WTC11 (cell line): ENCODE measurements around the gene MAML3.

Experiments used
- CREB1 ChIP-seq: sonication (generic); formaldehyde crosslinking; IDR thresholded peaks from 2 replicates; pipeline ENCODE4 v1.8.0; 2023; ENCODE audit warnings: mild to moderate bottlenecking, missing genetic modification reagents
- ESRRA ChIP-seq: sonication (generic); formaldehyde crosslinking; IDR thresholded peaks from 2 replicates; pipeline ENCODE4 v1.8.1; 2022; ENCODE audit warnings: mild to moderate bottlenecking, missing genetic modification reagents, borderline replicate concordance
- HMGXB4 ChIP-seq: sonication (generic); formaldehyde crosslinking; IDR thresholded peaks from 2 replicates; pipeline ENCODE4 v1.8.1; 2023; ENCODE audit warnings: mild to moderate bottlenecking, moderate library complexity, missing genetic modification reagents
- JUN ChIP-seq: sonication (generic); formaldehyde crosslinking; IDR thresholded peaks from 2 replicates; pipeline ENCODE4 v1.8.0; 2023; ENCODE audit warnings: mild to moderate bottlenecking, missing genetic modification reagents
- SMAD3 ChIP-seq: sonication (generic); formaldehyde crosslinking; IDR thresholded peaks from 2 replicates; pipeline ENCODE4 v1.8.0; 2022; ENCODE audit warnings: missing genetic modification reagents, mild to moderate bottlenecking, borderline replicate concordance
- ZNF423 ChIP-seq: fragments of 250-450 bp; sonication (Bioruptor Pico); IDR thresholded peaks from 2 replicates; pipeline ENCODE4 v2.1.2; 2022; ENCODE audit warnings: mild to moderate bottlenecking, moderate library complexity
- TF ChIP-seq, protein P1 (sequence below): sonication (generic); formaldehyde crosslinking; IDR thresholded peaks from 2 replicates; pipeline ENCODE4 v1.8.1; 2023; ENCODE audit warnings: mild to moderate bottlenecking, missing genetic modification reagents
- TF ChIP-seq, protein P2 (sequence below): fragments of 200-600 bp; IDR thresholded peaks from 2 replicates; pipeline ENCODE4 v1.8.0; 2022; ENCODE audit warnings: antibody characterized with exemption
- TF ChIP-seq, protein P3 (sequence below): fragments of 250-450 bp; sonication (Bioruptor Pico); conservative IDR thresholded peaks from 2 replicates; pipeline ENCODE4 v1.9.0; 2021; ENCODE audit warnings: mild to moderate bottlenecking
- TF ChIP-seq, protein P4 (sequence below): sonication (generic); formaldehyde crosslinking; IDR thresholded peaks from 2 replicates; pipeline ENCODE4 v1.8.1; 2023; ENCODE audit warnings: mild to moderate bottlenecking, missing genetic modification reagents, moderate library complexity

GRCh38 chr4:139910106-139910505, 243.9 kb downstream of the MAML3 start:
- TF ChIP-seq, protein P1, sequence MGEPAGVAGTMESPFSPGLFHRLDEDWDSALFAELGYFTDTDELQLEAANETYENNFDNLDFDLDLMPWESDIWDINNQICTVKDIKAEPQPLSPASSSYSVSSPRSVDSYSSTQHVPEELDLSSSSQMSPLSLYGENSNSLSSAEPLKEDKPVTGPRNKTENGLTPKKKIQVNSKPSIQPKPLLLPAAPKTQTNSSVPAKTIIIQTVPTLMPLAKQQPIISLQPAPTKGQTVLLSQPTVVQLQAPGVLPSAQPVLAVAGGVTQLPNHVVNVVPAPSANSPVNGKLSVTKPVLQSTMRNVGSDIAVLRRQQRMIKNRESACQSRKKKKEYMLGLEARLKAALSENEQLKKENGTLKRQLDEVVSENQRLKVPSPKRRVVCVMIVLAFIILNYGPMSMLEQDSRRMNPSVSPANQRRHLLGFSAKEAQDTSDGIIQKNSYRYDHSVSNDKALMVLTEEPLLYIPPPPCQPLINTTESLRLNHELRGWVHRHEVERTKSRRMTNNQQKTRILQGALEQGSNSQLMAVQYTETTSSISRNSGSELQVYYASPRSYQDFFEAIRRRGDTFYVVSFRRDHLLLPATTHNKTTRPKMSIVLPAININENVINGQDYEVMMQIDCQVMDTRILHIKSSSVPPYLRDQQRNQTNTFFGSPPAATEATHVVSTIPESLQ (CRISPR knock-in tag), result no peak
- TF ChIP-seq, protein P2, sequence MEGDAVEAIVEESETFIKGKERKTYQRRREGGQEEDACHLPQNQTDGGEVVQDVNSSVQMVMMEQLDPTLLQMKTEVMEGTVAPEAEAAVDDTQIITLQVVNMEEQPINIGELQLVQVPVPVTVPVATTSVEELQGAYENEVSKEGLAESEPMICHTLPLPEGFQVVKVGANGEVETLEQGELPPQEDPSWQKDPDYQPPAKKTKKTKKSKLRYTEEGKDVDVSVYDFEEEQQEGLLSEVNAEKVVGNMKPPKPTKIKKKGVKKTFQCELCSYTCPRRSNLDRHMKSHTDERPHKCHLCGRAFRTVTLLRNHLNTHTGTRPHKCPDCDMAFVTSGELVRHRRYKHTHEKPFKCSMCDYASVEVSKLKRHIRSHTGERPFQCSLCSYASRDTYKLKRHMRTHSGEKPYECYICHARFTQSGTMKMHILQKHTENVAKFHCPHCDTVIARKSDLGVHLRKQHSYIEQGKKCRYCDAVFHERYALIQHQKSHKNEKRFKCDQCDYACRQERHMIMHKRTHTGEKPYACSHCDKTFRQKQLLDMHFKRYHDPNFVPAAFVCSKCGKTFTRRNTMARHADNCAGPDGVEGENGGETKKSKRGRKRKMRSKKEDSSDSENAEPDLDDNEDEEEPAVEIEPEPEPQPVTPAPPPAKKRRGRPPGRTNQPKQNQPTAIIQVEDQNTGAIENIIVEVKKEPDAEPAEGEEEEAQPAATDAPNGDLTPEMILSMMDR, result no peak
- TF ChIP-seq CREB1 (CRISPR knock-in tag) (no peak), HMGXB4 (CRISPR knock-in tag) (no peak), SMAD3 (CRISPR knock-in tag) (no peak), JUN (CRISPR knock-in tag) (no peak), ESRRA (CRISPR knock-in tag) (no peak), ZNF423 (CRISPR knock-in tag) (no peak)
- TF ChIP-seq, protein P3, sequence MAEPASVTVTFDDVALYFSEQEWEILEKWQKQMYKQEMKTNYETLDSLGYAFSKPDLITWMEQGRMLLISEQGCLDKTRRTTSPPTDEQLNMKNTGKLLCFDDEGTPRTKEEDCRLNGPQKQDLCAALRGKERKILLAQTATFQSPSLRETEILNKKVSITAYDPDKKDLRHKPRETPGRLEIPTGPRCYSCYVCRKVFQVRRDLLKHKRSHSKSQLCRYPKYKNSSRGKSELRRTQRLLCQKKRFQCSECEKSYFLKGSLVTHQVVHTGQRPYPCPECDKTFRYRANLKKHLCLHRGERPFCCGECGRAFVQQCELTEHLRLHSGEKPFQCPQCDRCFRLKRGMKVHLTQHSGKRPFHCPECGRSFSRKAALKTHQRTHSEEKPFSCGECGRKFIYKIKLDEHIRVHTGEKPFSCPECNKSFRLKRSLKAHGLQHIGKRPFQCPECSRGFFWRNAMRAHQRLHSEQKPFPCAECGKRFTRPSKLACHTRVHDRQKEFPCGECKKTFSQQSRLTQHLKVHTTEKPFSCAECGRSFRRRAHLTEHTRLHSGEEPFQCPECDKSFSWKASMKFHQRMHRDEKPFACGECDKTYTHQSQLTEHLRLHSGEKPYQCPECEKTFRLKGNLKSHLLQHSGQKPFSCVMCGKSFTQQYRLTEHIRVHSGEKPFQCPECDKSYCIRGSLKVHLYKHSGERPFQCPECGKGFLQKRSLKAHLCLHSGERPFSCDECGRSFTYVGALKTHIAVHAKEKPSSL (CRISPR knock-in tag), result no peak
- TF ChIP-seq, protein P4, sequence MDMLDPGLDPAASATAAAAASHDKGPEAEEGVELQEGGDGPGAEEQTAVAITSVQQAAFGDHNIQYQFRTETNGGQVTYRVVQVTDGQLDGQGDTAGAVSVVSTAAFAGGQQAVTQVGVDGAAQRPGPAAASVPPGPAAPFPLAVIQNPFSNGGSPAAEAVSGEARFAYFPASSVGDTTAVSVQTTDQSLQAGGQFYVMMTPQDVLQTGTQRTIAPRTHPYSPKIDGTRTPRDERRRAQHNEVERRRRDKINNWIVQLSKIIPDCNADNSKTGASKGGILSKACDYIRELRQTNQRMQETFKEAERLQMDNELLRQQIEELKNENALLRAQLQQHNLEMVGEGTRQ (CRISPR knock-in tag), result no peak
